Umbilical cord (tissue), 2 donors: ENCODE measurements around the gene ZNF576. TPM values are rescaled to one million over a fixed set of nuclear protein-coding genes. Genes with fewer than 3 reads are reported as not detected.
"Not testable (repeated sequence)": the region's sequence is repeated elsewhere in the genome, so short reads cannot be mapped to it uniquely, and the experiment has no call there.

Experiments
- DNase-seq: peaks from one replicate; pipeline ENCODE4 v3.0.0-alpha.2; 2015; ENCODE audit warnings: low spot score
- total RNA-seq: library from RNA; depleted of rRNA; stranded (reverse); fragments of >200 nt; gene quantifications from one replicate; pipeline ENCODE4 v1.2.3, GENCODE V29; 2014; ENCODE audit warnings: low replicate concordance; ENCODE audit not compliant: insufficient read depth

ZNF576 gene
- total RNA-seq, 1 donor from 2014 or later: 15.9 TPM

DNA sequence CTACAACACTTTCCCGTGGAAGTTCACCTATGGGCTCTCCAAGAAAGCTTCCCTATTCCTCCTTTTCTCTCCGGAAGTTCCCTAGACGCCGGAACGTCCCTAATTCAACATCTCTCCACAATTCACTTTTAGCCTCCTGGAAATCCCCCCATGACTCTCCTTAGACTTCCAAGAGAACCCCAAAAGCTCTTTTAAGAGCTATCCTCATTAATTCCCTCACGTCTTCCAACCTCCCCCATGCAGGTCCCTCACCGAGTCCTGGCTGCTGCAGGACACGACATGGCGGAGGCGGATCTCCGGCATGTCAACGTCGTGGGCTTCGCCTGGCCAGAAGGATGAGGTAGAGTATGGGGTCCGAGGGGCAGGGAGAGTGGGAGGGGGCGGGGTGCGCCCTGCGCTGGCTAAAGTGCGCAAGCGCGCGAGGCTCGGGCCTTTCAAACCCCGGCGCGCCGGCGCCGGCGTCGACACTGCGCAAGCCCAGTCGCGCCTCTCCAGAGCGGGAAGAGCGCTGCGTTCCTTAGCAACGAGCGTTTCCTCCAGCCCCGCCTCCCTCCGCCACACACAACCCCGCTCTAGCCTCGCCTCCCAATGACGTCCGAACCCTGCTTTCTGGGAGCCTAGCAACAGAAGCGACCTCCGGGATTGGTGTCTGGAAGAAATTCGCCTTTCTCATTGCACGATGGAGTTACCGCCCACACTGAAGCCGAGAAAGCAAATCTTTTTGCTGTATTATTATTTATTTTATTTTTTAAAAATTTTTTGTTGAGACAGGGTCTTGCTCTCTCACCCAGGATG is 21.0 kb upstream of the ZNF576 start, which contains the start of the genes PINLYP and XRCC1:
PINLYP (plus strand) TSS at position 646 of the 795 bp plus-strand sequence. CDS start 1,391 bp downstream, outside the sequence.
XRCC1 (minus strand) TSS at position 372 of the 795 bp plus-strand sequence; CDS start at position 303, 69 bp downstream.
- peak; percentile 100 for DNase-seq

DNA sequence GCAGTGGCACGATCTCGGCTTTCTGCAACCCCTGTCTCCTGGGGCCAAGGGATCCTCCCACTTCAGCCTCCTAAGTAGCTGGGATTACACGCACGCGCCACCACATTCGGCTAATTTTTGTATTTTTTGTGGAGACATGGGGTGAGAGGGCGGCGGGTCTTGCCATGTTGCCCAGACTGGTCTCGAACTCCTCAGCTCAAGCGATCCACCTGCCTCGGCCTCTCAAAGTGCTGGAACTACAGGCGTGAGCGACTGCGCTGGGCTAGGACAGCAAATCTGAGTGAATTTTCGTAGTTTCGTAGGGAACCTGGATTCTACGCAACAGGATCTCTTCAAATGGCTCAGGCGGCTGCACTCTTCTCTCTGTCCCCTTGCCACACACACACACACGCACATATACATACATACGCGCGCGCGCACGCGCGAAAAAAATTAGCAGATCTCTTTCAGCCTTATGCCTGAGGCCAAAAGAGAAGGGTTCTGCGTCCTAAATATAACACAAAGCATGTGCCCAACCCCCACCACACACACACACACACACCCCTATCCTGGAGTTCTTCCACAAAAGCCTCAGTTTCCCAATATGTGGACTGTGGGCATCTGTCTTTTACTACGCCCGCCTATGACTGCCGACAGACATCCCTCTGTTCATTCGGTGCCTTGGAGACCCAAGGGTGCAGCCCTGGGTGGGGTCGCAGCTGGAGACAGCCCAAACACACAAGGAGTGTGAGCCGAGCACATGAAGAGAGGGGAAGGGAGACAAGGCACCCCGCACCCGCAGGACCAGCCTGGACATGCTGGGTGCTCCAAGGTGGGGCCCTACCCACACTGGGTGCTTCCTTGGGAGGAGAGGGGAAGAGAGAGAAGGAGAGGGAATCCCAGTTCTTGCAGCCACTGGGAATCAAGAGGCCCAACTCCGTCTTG is 20.2 kb upstream of the ZNF576 start:
- DNase-seq: peak; percentile 32

- DNase-seq: no peak
Observed at GRCh38 chr19:43578787-43579186, 17.6 kb upstream of the ZNF576 start.

GRCh38 chr19:43581467-43581866 is 14.9 kb upstream of the ZNF576 start:
- DNase-seq: no peak

- DNase-seq: no peak
Observed at GRCh38 chr19:43582495-43582894, 13.9 kb upstream of the ZNF576 start.

- no peak for DNase-seq
Observed at GRCh38 chr19:43584484-43584883, 11.9 kb upstream of the ZNF576 start.

DNA sequence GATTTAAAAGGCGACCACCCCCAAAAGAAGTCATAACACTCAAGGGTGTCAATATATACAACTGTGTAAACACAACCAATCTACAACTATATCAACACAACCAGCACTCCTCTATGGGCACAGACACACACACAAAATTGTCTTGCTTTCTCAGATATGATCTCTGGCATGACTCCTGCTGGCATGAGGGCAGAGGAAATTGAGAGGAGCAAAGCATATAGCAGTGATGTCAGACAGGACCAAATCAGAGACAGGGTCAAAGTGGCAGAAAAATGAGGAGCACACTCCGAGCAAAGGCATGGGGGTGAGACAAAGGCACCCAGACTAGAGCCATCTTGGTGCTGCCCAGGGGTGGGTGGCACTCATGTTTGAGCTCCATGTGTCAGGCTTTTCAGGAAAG is 10.0 kb upstream of the ZNF576 start:
- DNase-seq: no peak

DNA sequence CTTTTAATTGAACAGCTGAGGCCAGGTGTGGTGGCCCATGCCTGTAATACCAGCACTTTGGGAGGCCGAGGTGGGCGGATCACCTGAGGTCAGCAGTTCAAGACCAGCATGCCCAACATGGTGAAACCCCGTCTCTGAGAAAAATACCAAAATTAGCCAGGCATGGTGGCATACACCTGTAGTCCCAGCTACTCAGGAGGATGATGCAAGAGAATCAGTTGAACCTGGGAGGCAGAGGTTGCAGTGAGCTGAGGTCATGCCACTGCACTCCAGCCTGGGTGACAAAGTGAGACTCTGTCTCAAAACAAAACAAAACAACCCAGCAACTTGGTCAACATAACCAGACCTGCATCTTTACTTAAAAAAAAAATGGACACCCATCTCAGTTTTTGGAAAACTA is 9.4 kb upstream of the ZNF576 start:
- not testable (repeated sequence) for DNase-seq

- DNase-seq: no peak
Observed at GRCh38 chr19:43589277-43589676, 7.1 kb upstream of the ZNF576 start.

- no peak for DNase-seq
Observed at GRCh38 chr19:43589678-43590077, 6.7 kb upstream of the ZNF576 start.

DNA sequence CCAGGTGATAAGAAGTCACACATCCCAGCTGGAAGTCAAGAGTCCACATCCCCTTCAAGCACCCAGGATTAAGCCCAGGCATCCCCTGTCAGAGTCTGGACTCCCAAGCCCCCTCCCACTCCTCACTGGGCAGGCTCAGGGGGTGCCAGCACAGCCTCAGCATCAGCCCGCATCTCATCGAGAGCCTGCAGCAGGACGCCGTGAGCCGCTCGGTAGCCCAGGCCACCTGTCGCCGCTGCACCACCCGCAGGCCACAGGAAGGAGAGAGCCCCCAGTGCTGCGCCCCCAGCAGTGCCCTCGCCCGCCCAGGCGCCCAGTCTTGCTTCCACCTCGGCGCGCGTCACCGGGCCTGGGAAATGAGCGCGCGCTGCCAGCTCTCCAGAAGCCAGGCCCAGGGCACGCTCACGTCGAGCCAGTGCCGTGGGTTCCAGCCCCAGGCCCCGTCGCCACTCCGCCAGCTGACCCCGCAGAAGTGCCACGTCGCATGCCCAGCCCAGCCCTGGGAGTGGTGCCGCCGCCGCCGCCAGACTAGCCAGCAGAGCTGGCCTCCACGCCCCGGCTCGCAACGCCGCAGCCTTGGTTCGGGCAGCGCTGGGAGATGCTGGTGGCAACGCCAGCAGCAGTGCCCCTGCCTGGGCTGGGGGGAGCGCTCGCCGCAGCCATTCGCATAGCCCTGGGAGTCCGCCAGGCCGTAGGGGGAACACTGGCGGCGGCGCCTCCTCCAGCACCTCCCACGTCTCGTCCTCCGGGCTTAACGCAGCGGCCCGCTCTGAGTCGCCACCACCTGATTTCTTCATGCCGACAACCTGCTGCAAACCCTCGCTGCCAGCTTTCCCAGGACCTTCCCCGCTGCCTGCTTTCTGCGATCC is 4.3 kb upstream of the ZNF576 start:
- no peak for DNase-seq

DNA sequence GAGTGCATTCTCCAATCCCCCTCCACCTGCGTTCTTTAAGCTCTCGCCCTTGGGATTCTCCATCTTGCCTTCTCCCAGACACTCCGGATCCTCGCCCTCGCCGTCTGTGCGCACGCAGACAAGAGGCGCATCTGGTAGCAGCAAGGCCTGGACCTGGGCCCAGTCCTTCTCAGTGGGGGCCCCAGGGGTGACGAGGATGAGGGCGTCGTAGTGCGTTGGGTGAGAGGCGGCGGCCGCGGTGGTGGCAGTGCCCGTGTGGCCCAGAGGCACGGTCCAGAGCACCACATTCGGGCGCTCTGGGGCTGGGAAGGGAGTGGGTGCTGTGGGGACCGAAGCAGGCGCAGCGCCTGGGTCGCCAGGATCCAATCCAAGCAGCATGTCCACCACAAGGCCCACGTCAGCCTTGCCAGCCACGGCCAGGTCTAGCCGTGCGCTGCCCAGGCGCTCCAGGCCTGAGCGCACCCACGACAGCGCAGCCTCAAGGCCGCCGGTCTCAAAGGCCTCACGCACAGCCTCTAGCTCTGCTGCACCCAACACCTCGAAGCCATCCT is 3.5 kb upstream of the ZNF576 start:
- no peak for DNase-seq

- no peak for DNase-seq
Observed at GRCh38 chr19:43594081-43594697, 2.2 kb upstream of the ZNF576 start.

GRCh38 chr19:43594710-43595604 is 1.4 kb upstream of the ZNF576 start:
- peak; percentile 51 for DNase-seq

DNA sequence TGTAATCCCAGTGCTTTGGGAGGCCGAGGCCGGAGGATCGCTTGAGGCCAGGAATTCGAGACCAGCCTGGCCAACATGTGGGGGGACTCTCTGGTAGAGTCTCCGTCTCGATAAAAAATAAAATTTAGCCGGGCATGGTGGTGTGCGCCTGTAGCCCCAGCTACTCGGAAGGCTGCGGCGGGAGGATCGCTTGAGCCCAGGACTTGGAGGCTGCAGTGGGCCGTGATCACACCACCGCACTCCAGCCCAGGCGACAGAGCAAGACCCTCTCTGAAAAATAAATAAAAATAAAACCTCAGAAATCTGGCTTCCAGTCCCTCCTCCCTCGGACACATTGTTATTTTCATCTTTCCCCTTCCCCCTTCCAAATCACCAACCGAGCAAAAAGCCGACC is 793 bp upstream of the ZNF576 start:
- no peak for DNase-seq

- DNase-seq: no peak
Observed at GRCh38 chr19:43596842-43597461, 557 bp downstream of the ZNF576 start.

DNA sequence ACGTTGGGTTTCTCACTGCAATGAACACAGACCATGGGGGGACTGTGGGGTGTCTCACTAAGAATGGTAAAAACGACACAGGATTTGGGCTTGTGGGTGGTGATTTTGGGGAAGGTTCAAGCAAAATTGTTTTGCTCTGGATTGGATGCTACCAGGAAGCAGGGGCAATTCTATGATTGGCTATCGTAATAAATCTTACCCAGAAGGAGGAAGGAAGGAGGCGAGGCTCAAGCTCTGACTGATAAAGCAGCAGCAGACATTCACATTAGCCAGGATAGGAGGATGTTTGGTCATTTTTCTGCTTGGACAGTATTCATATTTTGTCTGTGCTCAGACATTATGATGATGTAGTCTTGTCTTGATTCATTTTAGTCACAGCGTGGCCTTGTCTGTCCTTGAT is 1.5 kb downstream of the ZNF576 start:
- DNase-seq: no peak

DNA sequence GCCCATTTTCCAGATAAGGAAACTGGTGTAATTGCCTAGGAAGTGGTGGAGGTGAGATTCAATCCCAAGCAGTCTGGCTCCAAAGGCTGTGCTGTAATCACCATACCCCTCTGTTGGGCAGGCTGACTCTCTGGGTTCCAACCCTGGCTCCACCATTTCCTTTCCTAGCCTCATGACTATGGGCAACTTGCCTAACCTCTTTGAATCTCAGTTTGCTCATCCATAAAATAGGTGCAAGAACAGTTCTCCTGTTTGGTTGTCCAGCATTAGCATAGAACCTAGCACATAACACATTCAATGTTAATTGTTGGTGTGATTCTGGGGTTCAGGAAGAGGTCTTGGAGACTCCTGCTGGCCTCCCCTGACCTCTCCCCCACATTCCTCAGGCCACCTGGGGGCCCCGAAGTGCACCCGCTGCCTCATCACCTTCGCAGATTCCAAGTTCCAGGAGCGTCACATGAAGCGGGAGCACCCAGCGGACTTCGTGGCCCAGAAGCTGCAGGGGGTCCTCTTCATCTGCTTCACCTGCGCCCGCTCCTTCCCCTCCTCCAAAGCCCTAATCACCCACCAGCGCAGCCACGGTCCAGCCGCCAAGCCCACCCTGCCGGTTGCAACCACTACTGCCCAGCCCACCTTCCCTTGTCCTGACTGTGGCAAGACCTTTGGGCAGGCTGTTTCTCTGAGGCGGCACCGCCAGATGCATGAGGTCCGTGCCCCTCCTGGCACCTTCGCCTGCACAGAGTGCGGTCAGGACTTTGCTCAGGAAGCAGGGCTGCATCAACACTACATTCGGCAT is 2.2 kb downstream of the ZNF576 start:
- DNase-seq: no peak
